WTC11 (cell line): Measurements from ENCODE around the gene BCL2A1.

ENCODE experiments used
- ATF3 ChIP-seq: sonication (generic); formaldehyde crosslinking; conservative IDR thresholded peaks from 2 replicates; pipeline ENCODE4 v1.8.1; 2022; ENCODE audit warnings: mild to moderate bottlenecking, missing genetic modification reagents
- CTCF ChIP-seq: fragments of 200-600 bp; IDR thresholded peaks from 2 replicates; pipeline ENCODE4 v1.8.0; 2022; ENCODE audit warnings: antibody characterized with exemption
- ERG ChIP-seq: fragments of 250-450 bp; sonication (Bioruptor Pico); IDR thresholded peaks from 2 replicates; pipeline ENCODE4 v1.8.0; 2021; ENCODE audit warnings: mild to moderate bottlenecking
- ESRRA ChIP-seq: sonication (generic); formaldehyde crosslinking; IDR thresholded peaks from 2 replicates; pipeline ENCODE4 v1.8.1; 2022; ENCODE audit warnings: mild to moderate bottlenecking, missing genetic modification reagents, borderline replicate concordance
- FOXP1 ChIP-seq: sonication (generic); formaldehyde crosslinking; IDR thresholded peaks from 2 replicates; pipeline ENCODE4 v1.8.0; 2022; ENCODE audit warnings: missing genetic modification reagents, mild to moderate bottlenecking, moderate library complexity, borderline replicate concordance
- GTF2I ChIP-seq: fragments of 250-450 bp; sonication (Bioruptor Pico); conservative IDR thresholded peaks from 2 replicates; pipeline ENCODE4 v1.4.0; 2021; ENCODE audit warnings: mild to moderate bottlenecking
- MXD4 ChIP-seq: fragments of 250-450 bp; sonication (Bioruptor Pico); IDR thresholded peaks from 2 replicates; pipeline ENCODE4 v1.8.0; 2021; ENCODE audit warnings: mild to moderate bottlenecking, moderate library complexity, borderline replicate concordance
- NR3C1 ChIP-seq: sonication (generic); formaldehyde crosslinking; conservative IDR thresholded peaks from 2 replicates; pipeline ENCODE4 v1.8.1; 2023; ENCODE audit warnings: low read depth, mild to moderate bottlenecking, missing genetic modification reagents
- SOX15 ChIP-seq: fragments of 250-450 bp; sonication (Bioruptor Pico); IDR thresholded peaks from 2 replicates; pipeline ENCODE4 v1.9.0; 2021; ENCODE audit warnings: mild to moderate bottlenecking
- STAT6 ChIP-seq: sonication (generic); formaldehyde crosslinking; conservative IDR thresholded peaks from 2 replicates; pipeline ENCODE4 v1.8.1; 2023; ENCODE audit warnings: mild to moderate bottlenecking, low read depth, missing genetic modification reagents, moderate library complexity
- ZBTB21 ChIP-seq: sonication (generic); formaldehyde crosslinking; IDR thresholded peaks from 2 replicates; pipeline ENCODE4 v1.8.1; 2023; ENCODE audit warnings: mild to moderate bottlenecking, missing genetic modification reagents, borderline replicate concordance
- ZNF263 ChIP-seq: sonication (generic); formaldehyde crosslinking; IDR thresholded peaks from 2 replicates; pipeline ENCODE4 v1.8.1; 2022; ENCODE audit warnings: low read depth, mild to moderate bottlenecking, moderate library complexity, missing genetic modification reagents
- TF ChIP-seq, protein P1 (sequence below): sonication (generic); formaldehyde crosslinking; IDR thresholded peaks from 2 replicates; pipeline ENCODE4 v1.8.1; 2023; ENCODE audit warnings: mild to moderate bottlenecking, missing genetic modification reagents, borderline replicate concordance
- TF ChIP-seq, protein P2 (sequence below): sonication (generic); formaldehyde crosslinking; IDR thresholded peaks from 2 replicates; pipeline ENCODE4 v1.8.0; 2022; ENCODE audit warnings: missing genetic modification reagents

- TF ChIP-seq ATF3 (CRISPR knock-in tag) (no peak), CTCF (no peak), ZNF263 (CRISPR knock-in tag) (no peak), ZBTB21 (CRISPR knock-in tag) (no peak), MXD4 (CRISPR knock-in tag) (no peak), ERG (CRISPR knock-in tag) (no peak), STAT6 (CRISPR knock-in tag) (no peak), ESRRA (CRISPR knock-in tag) (no peak), NR3C1 (no peak), GTF2I (CRISPR knock-in tag) (no peak), SOX15 (no peak), FOXP1 (no peak)
- TF ChIP-seq, protein P1, sequence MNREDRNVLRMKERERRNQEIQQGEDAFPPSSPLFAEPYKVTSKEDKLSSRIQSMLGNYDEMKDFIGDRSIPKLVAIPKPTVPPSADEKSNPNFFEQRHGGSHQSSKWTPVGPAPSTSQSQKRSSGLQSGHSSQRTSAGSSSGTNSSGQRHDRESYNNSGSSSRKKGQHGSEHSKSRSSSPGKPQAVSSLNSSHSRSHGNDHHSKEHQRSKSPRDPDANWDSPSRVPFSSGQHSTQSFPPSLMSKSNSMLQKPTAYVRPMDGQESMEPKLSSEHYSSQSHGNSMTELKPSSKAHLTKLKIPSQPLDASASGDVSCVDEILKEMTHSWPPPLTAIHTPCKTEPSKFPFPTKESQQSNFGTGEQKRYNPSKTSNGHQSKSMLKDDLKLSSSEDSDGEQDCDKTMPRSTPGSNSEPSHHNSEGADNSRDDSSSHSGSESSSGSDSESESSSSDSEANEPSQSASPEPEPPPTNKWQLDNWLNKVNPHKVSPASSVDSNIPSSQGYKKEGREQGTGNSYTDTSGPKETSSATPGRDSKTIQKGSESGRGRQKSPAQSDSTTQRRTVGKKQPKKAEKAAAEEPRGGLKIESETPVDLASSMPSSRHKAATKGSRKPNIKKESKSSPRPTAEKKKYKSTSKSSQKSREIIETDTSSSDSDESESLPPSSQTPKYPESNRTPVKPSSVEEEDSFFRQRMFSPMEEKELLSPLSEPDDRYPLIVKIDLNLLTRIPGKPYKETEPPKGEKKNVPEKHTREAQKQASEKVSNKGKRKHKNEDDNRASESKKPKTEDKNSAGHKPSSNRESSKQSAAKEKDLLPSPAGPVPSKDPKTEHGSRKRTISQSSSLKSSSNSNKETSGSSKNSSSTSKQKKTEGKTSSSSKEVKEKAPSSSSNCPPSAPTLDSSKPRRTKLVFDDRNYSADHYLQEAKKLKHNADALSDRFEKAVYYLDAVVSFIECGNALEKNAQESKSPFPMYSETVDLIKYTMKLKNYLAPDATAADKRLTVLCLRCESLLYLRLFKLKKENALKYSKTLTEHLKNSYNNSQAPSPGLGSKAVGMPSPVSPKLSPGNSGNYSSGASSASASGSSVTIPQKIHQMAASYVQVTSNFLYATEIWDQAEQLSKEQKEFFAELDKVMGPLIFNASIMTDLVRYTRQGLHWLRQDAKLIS (CRISPR knock-in tag), result no peak
- TF ChIP-seq, protein P2, sequence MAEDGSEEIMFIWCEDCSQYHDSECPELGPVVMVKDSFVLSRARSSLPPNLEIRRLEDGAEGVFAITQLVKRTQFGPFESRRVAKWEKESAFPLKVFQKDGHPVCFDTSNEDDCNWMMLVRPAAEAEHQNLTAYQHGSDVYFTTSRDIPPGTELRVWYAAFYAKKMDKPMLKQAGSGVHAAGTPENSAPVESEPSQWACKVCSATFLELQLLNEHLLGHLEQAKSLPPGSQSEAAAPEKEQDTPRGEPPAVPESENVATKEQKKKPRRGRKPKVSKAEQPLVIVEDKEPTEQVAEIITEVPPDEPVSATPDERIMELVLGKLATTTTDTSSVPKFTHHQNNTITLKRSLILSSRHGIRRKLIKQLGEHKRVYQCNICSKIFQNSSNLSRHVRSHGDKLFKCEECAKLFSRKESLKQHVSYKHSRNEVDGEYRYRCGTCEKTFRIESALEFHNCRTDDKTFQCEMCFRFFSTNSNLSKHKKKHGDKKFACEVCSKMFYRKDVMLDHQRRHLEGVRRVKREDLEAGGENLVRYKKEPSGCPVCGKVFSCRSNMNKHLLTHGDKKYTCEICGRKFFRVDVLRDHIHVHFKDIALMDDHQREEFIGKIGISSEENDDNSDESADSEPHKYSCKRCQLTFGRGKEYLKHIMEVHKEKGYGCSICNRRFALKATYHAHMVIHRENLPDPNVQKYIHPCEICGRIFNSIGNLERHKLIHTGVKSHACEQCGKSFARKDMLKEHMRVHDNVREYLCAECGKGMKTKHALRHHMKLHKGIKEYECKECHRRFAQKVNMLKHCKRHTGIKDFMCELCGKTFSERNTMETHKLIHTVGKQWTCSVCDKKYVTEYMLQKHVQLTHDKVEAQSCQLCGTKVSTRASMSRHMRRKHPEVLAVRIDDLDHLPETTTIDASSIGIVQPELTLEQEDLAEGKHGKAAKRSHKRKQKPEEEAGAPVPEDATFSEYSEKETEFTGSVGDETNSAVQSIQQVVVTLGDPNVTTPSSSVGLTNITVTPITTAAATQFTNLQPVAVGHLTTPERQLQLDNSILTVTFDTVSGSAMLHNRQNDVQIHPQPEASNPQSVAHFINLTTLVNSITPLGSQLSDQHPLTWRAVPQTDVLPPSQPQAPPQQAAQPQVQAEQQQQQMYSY (CRISPR knock-in tag), result no peak
These were observed 1.9 kb downstream of the BCL2A1 start for GRCh38 chr15:79969146-79969545.
